ENCODE data around the gene FXYD1.
"Not testable (repeated sequence)": the region's sequence is repeated elsewhere in the genome, so short reads cannot be mapped to it uniquely, and the experiment has no call there.

The FXYD1 gene

DNA sequence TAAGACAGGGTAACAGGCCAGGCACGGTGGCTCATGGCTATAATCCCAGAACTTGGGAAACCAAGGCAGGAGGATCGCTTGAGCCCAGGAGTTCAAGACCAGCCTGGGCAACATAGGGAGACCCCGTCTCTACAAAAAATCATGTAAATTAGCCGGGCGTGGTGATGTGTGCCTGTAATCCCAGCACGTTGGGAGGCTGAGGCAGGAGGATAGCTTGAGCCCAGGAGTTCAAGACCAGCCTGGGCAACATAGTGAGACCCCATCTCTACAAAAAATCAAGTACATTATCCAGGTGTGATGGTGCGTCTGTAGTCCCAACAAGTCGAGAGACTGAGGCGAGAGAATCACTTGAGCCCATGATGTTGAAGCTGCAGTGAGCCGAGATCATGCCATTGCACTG, 35.0 kb upstream of the FXYD1 start:
- not testable (repeated sequence) for H3K27me3 ChIP-seq (ENCODE audit: low read depth, low read length); H3K27ac ChIP-seq (ENCODE audit: low read length); H3K9me3 ChIP-seq (ENCODE audit: insufficient read depth, low read length); H4K20me1 ChIP-seq (ENCODE audit: insufficient read depth, low read length); H2AFZ ChIP-seq (ENCODE audit: low read depth, low read length); H3K79me2 ChIP-seq (ENCODE audit: low read length); H3K9ac ChIP-seq (ENCODE audit: low read length); H3K36me3 ChIP-seq (replicated peaks; ENCODE audit: low read depth, low read length); H3K4me1 ChIP-seq (ENCODE audit: low read length); H3K4me3 ChIP-seq (ENCODE audit: low read length); H3K4me2 ChIP-seq (ENCODE audit: low read length)

DNA sequence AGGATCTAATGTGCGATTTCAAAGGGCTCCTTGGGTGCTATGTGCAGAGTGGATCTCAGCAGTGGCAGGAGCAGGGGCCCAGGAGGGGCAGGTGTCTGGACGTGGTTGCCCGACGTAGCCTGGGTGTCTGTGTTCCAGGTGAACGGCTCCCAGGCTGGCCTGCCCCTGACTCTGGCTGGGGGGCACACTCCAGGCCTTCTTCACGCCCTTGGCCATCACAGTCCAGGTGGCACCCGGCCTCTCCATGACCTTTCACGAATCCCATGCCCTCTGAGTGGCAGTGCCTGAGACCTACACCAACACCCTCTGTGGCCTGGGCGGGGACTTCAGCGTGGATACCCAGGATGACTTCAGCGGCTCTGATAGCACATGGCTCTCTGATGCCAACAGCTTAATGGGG, 34.3 kb upstream of the FXYD1 start:
- Histone ChIP-seq H3K4me3 (ENCODE audit: low read length) (no peak overlapping the region), H3K9ac (ENCODE audit: low read length) (no peak overlapping the region), H3K79me2 (ENCODE audit: low read length) (no peaks in the 10 kb centered on the region), H3K36me3 (replicated peaks; ENCODE audit: low read depth, low read length) (no peaks in the 10 kb centered on the region), H2AFZ (ENCODE audit: low read depth, low read length) (no peak overlapping the region), H3K27me3 (ENCODE audit: low read depth, low read length) (no peaks in the 10 kb centered on the region), H3K27ac (ENCODE audit: low read length) (no peak overlapping the region), H3K9me3 (ENCODE audit: insufficient read depth, low read length) (no peaks in the 10 kb centered on the region), H4K20me1 (ENCODE audit: insufficient read depth, low read length) (no peaks in the 10 kb centered on the region), H3K4me2 (ENCODE audit: low read length) (no peak overlapping the region), H3K4me1 (ENCODE audit: low read length) (no peaks in the 10 kb centered on the region)
- TF ChIP-seq, protein P1, sequence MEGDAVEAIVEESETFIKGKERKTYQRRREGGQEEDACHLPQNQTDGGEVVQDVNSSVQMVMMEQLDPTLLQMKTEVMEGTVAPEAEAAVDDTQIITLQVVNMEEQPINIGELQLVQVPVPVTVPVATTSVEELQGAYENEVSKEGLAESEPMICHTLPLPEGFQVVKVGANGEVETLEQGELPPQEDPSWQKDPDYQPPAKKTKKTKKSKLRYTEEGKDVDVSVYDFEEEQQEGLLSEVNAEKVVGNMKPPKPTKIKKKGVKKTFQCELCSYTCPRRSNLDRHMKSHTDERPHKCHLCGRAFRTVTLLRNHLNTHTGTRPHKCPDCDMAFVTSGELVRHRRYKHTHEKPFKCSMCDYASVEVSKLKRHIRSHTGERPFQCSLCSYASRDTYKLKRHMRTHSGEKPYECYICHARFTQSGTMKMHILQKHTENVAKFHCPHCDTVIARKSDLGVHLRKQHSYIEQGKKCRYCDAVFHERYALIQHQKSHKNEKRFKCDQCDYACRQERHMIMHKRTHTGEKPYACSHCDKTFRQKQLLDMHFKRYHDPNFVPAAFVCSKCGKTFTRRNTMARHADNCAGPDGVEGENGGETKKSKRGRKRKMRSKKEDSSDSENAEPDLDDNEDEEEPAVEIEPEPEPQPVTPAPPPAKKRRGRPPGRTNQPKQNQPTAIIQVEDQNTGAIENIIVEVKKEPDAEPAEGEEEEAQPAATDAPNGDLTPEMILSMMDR (IDR thresholded peaks at IDR 0.05; ENCODE audit: low read depth, low read length): no peak
- TF ChIP-seq EZH2phosphoT487 (IDR thresholded peaks at IDR 0.05; ENCODE audit: low read depth): no peak

DNA sequence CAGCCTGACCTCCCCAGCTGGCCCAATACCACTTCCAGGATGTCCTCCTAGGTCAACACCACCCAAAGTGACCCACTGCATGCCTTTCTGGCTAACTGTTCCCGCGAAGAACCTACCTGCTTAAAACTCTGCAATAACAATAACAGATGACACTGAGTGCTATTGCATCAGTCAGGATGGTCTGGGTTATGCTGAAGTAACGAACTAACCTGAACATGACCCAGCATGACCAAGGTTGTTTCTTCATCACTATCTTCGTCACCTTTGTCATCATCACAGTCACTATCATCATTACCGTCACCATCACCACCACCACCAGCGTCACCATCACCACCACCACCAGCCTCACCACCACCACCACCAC, 33.6 kb upstream of the FXYD1 start:
- Histone ChIP-seq H3K27ac (ENCODE audit: low read length) (no peak overlapping the region), H3K4me1 (ENCODE audit: low read length) (no peaks in the 10 kb centered on the region), H3K27me3 (ENCODE audit: low read depth, low read length) (peaks cover 4% of the 10 kb centered on the region; the same call in 1 of the 2 replicates), H3K4me3 (ENCODE audit: low read length) (no peak overlapping the region), H3K79me2 (ENCODE audit: low read length) (no peaks in the 10 kb centered on the region), H3K4me2 (ENCODE audit: low read length) (no peak overlapping the region), H4K20me1 (ENCODE audit: insufficient read depth, low read length) (no peaks in the 10 kb centered on the region), H3K9ac (ENCODE audit: low read length) (no peak overlapping the region), H3K36me3 (replicated peaks; ENCODE audit: low read depth, low read length) (no peaks in the 10 kb centered on the region), H2AFZ (ENCODE audit: low read depth, low read length) (no peak overlapping the region), H3K9me3 (ENCODE audit: insufficient read depth, low read length) (no peaks in the 10 kb centered on the region)
- no peak for TF ChIP-seq EZH2phosphoT487 (IDR thresholded peaks at IDR 0.05; ENCODE audit: low read depth)
- TF ChIP-seq, protein P1 (IDR thresholded peaks at IDR 0.05; ENCODE audit: low read depth, low read length): no peak

DNA sequence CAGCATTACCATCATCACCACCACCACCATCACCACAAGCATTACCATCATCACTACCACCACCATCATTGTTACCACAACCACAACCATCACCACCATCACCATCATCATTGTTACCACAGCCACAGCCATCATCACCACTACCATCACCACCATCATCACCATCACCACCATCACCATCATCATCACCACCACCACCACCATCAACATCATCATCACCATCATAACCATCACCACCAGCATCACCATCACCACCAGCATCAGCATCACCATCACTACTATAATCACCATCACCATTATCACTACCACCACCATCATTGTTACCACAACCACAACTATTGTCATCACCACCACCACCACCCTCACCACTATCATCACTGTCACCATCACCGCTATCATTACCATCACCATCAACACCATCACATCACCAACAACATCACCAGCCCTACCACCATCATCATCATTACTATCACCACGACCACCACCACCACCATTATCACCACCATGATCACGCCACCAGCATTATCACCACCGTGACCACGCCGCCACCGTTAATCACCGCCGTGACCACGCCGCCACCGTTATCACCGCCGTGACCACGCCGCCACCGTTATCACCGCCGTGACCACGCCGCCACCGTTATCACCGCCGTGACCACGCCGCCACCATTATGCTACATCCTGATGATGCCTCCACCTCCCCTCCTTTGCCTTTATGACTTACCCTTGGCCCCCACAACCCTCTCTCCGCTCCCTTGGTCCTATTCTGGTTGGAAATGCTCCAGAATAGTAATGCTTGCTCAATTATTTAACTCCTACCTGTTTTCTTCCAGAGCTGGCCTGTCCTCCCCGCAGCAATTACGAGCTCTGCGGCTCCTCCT, 33.0 kb upstream of the FXYD1 start:
- Histone ChIP-seq H3K27ac (ENCODE audit: low read length) (no peak overlapping the region), H3K9ac (ENCODE audit: low read length) (no peak overlapping the region), H3K4me1 (ENCODE audit: low read length) (no peaks in the 10 kb centered on the region)

More for the DNA sequence above, 33.0 kb upstream of the FXYD1 start:
- Histone ChIP-seq H3K36me3 (replicated peaks; ENCODE audit: low read depth, low read length) (no peaks in the 10 kb centered on the region), H3K9me3 (ENCODE audit: insufficient read depth, low read length) (no peaks in the 10 kb centered on the region), H4K20me1 (ENCODE audit: insufficient read depth, low read length) (no peaks in the 10 kb centered on the region), H3K4me2 (ENCODE audit: low read length) (no peak overlapping the region), H2AFZ (ENCODE audit: low read depth, low read length) (no peak overlapping the region), H3K4me3 (ENCODE audit: low read length) (no peak overlapping the region), H3K27me3 (ENCODE audit: low read depth, low read length) (peaks cover 4% of the 10 kb centered on the region; the same call in 1 of the 2 replicates), H3K79me2 (ENCODE audit: low read length) (no peaks in the 10 kb centered on the region)
- TF ChIP-seq EZH2phosphoT487 (IDR thresholded peaks at IDR 0.05; ENCODE audit: low read depth): no peak
- TF ChIP-seq, protein P1 (IDR thresholded peaks at IDR 0.05; ENCODE audit: low read depth, low read length): no peak

Measured in OCI-LY3 (cell line).